ENCODE measurements around the gene QDPR.

The QDPR gene

DNA sequence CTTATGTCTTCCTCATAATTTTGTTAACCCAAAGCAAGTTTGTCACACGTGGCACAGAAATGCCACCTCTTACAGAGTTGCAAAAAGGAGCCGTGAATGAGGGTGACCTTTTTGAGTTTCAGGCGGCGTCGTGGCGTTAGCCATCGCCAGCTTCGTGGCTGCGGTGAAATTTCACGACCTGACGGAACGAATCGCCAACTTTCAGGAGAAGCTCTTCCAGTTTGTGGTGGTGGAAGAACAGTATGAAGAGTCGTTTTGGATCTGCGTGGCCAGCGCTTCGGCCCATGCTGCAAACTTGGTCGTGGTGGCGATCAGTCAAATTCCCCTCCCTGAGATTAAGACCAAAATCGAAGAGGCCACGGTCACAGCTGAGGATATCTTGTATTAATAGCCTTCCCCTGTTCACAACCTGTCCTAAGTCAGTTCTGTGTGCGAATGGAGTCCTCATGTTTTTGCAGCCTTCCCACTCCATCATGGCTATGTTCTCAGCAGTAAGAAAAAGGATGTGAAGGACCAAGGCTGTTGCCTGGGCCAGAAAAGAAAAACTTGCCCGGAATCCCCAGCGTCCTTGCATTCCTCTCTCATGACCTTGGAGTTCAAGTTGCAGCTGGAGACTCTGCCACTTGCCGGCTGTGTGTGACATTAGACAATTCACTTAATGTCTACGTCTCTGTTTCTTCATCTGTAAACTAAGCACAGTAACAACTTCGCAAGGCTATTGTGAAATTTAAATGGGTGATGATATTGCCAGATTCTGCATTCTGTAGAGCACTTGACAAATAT lies 15.0 kb upstream of the QDPR start:
- no peak for DNase-seq (ENCODE audit: low read depth)

DNA sequence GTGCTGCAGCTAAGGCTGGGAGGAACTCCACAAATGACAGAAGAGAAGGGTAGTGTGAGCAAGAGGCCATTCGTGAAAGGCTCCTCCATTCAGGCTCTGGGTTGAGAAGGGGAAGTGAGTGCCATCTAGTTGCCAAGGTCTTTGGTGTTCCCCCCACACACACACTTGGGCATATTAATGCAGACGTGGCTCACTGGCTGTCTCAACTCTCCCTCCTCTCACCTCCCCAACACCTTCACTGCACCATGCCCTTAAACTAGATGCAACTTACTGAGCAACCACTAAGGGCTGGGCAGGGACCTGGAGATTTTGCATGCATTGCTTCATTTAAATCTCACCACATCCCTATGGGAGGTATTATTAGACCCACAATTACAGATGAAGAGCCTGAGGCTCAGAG lies 11.8 kb upstream of the QDPR start:
- no peak for DNase-seq (ENCODE audit: low read depth)

DNA sequence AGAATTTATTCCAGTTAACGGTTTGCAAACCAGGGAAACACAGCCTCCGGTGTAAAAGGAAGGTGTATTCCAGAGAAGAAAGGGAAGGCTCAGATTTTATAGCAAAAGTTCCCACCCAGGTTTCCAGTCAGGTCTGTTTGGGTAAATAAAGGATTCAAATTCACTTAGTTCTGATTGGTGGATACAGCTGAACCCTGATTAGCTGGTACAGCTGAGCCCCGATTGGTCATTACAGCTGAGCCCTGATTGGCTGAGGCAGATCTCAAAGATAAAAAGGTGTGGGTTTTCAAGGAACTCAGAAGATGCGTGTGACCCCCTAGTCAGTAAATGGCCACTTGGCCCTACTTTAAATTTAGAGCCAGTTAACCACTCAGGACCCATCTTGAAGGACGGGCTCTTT lies 9.7 kb upstream of the QDPR start:
- no peak for DNase-seq (ENCODE audit: low read depth)

DNA sequence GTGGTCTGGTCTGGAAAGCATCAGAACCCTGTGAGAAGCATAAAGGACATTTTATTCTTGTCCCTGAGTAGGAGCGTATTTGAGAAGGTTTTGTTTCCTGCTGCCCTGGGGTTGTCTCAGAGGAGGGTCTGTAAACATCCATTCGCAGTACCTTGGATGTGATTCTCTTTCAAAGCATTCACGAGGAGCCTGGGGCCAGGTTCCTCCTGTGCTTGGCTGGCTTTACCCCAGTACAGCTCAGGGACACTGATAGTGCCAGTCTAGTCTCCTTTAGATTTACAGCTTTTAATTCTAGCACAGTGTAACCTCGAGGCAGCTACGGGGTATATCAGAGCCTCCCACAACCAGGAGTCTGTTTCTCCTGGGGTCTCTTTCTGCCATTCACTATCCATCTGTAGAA lies 5.8 kb upstream of the QDPR start:
- DNase-seq (ENCODE audit: low read depth), result no peak

DNA sequence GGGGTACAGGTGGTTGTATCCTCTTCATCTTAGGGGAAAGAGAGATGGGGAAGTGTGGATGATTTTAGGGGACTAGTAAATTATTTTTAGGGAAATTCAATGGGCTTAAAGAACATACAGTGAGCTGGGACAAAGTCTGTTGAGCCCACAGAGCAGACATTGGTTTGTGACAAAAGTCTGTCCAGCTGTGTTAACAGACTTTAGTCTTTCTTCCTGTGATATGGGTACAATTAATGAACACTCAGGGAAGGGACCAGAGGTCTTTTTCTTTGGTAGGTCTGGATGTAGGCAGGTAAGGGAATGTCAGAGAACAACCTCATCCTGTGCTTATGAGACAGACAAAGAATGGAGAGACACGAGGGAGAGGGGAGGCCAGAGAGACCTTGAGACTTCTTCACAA lies 5.1 kb upstream of the QDPR start:
- DNase-seq (ENCODE audit: low read depth), result no peak

DNA sequence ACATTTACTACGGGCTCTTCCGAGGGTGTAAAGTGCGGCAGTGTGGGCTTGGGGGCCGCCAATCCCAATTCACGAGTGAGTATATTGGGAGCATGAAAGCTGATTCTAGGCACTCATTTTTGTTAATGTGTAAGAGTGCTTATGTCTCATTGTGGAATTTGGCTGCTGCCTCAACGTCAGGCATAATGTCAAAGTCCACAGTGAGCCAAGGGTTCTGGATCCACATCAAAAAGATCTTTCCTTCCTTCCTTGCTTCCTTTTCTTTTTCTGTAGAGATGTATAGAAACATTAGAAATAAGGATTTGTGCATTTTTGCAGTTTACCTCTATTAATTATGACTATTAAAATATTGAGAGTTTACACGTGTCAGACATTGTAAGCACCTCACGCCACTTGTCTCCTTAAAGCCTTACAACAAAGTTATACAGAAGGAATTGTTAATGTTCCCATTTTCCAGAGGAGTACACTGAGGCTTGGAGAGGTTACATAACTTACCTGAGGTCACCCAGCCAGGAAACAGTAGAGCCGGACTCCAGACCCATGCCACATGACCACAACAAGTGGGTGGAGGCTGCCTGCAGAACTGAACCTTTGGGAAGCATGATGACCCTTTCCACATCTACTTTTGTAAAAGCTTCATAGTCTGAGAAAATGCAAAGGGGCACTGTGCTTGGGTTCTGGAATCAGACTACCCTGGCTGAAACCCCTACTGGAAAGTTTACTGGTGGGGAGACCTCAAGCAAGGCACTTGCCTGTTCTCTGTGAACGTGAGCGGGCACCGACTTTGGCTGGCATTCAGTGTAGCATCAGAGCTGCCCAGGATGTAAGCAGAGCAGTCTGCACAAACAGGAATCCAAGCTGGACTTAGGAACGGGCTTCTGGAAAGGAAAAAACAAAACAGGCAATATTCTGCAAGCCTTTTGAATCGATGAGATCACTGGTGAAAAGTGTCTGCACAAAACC lies 3.8 kb upstream of the QDPR start:
- DNase-seq (ENCODE audit: low read depth), result no peak

DNA sequence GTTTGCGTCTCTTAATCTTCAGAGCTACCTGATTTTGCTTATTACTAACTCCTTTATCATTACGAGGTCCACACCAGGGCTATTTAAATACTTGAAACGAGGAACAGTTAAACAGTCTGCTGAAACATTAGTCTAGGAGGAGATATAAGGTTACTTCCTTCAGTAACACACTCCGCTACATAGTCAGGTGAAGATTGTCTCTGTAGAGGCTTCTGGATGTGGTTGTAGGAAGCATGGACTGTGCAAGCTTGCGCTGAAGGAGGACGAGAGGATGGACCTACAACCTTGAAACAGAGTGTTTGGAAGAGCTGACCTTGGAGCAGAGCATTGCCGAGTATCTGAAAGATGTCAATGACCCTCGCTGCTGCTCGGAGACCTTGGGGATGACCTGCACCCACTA lies 3.0 kb upstream of the QDPR start, which contains the start of gene CLRN2:
CLRN2 (plus strand) TSS at position 301 of the 400 bp plus-strand sequence. CDS start 102 bp downstream, outside the sequence.
- no peak for DNase-seq (ENCODE audit: low read depth)

DNA sequence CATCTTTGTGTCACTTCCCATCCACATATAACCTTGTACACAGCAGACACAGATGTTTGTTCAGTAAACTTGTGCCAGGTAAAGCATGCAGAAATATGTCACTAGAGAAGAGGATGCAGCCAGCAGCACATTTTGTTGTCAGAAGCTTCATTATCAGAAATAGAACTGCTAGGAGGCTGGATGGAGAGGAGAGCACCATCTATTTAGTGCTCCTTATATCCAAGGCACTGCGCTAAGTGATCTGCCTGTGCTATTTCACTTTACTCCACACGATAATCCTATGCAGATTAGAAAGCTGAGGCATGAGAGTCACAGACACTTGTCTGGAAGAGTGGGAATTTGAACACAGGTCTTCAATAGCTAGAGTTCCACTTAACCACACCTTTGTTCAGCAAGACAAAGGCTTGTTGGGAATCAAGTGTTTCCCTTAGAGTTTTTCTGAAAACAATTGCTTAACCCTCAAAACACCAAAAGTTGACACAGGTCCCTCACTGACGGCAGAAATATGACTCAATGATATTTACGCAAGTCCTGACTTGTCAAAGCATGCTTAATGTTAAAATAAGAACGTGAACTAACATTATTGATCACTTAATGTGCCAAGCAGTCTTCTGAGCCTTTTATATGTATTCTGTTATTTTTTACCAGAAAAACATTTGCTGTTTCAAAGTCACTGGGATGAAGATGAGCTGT lies 1.2 kb upstream of the QDPR start:
- no peak for DNase-seq (ENCODE audit: low read depth)

DNA sequence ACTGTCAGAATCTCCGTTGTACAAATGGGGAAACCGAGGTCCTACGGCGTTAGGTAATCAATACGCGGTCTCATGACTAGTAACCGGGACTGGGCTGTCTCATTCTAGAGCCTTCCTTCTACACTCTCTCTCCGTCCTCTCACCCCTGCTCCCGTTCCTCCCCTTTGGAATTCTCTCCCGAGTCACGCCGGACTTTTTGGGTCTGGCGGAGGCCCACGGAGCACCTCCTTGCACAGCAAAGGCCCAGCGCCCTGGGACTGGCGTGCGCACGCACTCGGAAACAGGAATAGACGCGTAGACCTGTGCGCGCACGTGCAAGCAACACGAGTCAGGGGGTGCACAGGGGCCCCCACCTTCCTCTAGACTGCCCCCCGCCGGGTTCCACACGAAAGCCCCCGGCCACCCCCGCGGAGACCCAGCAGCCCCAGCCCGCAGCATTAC lies 361 bp downstream of the QDPR start:
- DNase-seq (ENCODE audit: low read depth), result no peak

DNA sequence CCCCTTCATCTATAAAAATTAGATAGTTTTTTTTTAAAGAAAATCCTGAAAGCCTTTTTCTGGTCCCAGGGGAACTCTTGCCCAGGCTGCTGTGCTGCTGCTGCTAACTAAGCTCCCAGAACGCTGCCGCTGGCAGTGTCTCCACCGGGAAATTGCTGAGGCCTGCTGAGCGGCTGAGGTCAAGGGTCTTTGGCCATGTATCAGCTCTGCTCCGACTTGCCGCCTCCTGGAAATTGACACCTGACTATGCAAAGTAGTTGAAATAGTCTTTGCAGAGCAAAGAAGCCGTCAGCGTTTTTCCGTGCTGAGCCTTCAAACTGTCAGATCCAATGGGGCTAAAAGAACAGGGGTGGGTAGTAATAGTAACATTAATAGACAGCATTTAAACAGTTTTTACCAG lies 839 bp downstream of the QDPR start:
- no peak for DNase-seq (ENCODE audit: low read depth)

DNA sequence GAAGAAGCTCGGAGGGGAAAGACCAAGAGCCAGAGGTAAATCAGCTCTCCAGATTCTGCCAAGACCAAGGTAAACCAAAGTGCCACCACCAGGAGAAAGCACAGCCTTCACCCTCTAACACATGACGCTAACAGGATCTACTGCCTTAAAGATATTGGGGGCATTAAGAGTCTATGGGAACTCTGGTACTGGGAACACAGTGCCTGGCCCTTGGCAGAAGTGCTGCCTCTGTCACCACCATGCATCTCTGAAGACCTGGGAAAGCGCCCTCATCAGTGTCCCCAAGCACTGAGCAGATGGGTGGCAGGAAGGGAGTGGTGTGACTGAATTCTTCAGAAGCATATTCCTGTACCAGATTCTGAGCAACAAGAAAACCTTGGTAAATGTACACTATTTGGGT lies 1.3 kb downstream of the QDPR start:
- no peak for DNase-seq (ENCODE audit: low read depth)

DNA sequence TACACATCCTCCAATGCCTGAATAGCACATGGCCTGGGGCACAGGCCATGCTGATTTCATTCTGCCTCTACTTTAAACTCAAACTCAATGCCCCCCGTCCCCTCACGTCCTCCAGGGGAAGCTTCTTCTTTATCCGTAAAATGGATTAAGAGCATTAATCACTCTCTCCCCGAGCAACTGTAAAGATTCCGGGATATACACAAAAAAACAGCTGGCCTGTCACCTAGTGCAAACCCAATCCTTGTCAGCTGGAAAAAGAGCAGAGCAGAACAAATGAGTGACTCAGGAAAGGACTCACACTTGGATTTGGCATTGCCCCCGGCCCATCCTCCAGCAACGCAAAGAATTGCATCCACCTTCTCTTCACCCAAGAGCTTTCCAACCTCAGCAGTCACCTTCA lies 7.8 kb downstream of the QDPR start:
- no peak for DNase-seq (ENCODE audit: low read depth)

DNA sequence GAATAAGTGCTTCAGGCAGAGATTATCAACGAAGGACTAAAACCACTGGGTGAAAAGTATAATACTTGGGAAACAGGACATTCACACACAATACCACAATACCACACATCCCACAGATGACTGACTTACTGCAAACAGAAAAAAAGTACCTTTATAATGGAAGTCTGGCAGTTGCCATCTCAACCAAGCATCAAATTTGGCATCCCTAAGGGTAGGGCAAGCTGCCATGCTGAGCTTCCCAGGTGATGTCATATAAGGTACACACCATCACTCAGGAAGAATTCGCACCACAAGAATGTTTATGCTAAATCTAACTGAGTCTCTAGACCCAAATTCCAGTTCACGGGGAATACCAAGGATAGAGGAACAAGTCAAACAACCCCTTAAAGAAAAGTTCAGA lies 9.1 kb downstream of the QDPR start:
- no peak for DNase-seq (ENCODE audit: low read depth)

DNA sequence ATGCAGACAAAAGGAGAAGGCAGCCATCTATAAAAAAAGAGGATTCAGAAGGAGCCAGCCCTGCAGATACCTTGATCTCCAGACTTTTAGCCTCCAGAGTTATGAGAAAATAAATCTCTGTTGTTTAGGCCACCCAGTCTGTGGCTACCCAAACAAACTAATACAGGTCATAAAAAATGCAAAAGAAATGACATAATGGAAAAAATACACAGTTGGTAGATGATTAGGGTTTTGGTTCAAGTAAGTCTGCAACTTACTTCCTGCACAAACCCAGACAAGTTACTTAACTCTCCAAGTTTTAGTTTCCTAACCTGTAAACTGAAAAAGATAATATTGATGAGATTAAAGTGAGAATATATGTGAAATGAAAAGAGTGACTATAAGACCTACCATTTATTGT lies 11.3 kb downstream of the QDPR start:
- no peak for DNase-seq (ENCODE audit: low read depth)

DNA sequence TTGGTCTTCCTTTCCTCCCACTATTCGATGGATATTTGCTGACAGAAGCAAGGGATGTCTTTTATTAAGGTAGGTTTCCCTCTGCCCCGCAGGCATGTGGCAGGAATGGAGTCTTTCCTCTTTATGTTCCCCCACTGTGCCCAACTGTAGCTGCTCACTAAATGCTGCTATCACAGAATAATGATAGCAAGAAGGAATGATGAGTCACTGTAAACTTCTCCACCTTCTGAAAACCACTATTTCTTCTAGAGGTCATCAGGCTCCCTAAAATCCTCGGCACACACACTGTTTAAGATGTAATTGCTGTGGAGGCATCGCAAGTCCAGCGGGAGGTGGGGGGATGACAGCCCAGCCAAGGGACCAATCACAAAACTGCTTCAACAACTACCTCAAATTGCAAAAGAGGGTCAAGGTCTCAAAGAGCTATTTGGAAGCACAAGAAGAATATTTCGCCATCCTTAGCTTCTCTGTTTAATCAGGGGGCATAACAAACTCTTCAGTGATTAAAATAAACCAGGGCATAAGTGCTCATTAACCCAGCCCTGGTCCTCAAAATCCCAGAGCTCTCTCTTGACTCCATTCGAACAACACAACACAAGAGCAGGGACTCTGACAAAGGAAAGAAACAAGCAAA lies 13.9 kb downstream of the QDPR start:
- no peak for DNase-seq (ENCODE audit: low read depth)

DNA sequence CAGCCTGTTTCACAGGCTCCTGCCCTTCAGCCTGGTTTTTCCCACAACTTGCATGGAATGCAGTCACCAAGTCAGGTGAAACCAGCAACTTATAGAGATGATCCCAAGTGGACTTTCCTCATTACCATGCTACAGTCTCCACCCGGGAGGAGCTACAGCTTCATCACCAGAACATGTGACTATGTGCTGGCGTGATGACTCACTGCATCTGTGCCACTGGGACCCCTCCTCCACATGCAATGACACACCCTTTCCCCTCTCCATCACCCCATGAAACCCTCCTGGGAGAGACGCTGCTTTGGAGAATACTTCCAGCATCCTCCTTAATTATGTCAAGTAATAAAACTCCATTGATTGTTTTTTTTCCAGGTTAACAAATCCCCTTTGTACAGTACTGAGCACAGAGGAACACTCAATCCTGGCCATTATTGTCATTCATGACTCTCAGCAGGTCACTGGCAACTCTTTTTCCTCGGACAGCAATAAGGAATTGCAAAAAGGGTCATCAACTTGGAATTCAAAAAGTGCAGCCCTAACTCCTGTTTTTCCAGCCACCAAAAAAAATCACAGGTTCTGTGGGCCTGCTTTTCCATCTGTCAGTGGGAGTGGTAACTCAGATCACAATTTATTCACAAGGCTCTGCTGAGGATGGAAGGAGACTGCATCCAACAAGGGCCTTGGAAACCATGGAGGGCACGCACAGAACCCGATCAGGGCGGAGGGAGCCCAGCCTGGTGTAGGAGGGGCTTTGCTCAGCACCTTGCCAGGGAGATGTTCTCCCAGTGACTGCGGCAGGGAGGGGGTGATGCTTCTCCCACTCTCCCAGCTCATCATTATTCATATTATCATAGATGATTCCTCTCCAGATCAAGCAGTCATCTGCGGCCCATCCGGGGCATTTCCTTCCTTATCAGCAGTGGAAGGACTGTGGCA lies 17.4 kb downstream of the QDPR start:
- DNase-seq (ENCODE audit: low read depth), result peak; percentile 71

DNA sequence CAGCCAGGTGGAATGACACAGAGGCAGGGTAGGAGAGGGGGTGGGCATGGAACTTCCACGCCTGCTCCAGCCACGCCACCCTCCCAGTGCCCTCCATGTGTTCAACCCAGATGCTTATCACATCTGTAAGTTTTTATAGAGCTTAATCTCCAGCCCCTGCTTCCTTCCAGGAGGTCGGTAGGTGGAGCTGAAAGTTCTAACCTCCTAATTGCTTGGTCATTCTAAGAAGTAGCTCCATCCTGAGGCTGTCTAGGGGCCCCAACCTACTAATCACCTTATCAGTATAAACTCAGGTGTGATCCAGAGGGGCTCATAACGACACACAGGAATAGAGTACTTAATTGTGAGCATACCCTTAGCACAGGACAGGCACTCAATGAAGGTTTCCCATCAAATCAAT lies 18.3 kb downstream of the QDPR start:
- DNase-seq (ENCODE audit: low read depth), result no peak

DNA sequence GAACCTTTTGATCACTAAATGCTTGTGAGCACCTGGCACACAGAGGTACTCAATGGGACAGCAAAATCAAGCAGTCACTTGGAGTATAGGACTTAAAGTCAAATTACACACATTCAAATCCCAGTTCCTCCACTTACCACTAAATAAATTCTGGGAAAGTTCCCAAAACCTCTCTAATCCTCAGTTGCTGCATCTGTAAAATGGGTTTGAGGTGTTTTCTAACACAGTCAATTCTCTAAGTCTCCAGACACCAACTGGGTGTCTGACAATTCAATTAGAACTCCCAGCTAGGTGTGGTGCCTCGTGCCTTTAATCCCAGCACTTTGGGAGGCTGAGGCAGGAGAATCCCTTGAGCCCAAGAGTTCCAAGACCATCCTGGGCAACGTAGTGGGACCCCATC lies 19.0 kb downstream of the QDPR start:
- DNase-seq (ENCODE audit: low read depth), result no peak

DNA sequence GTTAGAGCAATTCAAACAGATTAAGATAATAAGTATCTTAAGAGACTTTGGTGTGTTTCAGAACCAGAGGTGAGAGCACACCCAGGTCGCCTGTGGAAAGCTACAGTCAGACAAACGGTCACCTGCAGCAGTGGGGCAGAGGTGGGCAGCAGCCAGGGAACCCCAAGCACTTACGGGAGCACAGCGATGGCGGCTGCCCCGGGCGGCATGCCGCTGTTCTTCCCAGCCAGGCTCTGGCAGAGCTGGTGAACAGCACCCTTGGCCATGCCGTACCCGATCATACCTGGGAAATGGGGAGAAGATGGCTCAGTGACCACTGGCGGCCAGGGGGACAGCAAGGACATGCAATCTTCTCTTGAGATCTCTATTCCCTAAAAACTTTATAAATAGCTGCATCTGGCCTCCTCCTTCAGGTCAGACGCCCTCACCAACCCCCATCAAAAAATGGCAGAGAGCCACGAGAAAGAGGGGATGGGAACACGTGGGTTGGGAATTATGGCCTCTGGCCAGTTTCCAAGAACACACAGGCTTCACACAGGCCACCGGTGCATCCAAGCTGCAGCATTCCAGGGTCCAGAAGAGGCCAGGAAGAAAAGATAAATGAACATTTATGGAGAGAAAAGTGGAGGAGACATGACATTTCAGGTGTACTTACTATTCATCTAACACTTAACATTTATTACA lies 19.7 kb downstream of the QDPR start:
- no peak for DNase-seq (ENCODE audit: low read depth)

DNA sequence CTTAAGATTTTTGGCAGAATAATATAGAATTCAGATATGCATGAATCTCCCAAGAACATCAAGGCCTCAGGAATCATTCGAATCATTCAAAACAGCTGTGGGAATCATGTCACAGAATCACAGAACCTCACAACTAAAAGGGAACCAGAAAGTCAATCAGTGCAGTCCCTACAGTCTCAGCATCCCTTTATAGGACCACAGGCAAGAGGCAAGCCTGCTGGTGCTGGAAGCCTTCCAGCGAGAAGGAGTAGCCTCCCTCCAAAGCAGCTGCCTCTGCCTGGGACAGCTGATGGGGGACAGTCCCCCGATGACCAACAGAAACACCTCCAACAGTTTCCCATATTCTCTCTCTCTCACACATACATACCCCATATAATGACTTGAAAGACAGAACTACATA lies 20.7 kb downstream of the QDPR start:
- no peak for DNase-seq (ENCODE audit: low read depth)
